NCI-H446 treated with DMSO at 0.1 percent for 48 hours (cell line): ENCODE data around the gene AP5S1.

ENCODE experiments used
- DNase-seq: peaks from one replicate; lab custom pipeline; 2025; lab: John Stamatoyannopoulos, UW

AP5S1 gene

GRCh38 chr20:3846378-3846739 lies 26.0 kb downstream of the AP5S1 start:
- no peak for DNase-seq

- DNase-seq, result peak; percentile 62
Observed at GRCh38 chr20:3846740-3847428, 26.5 kb downstream of the AP5S1 start, which contains the start of gene MAVS. Gene MAVS (plus strand): TSS chr20:3846834. CDS start chr20:3854625, 7,791 bp downstream.

- DNase-seq, result no peak
Observed at GRCh38 chr20:3847429-3847940, 27.1 kb downstream of the AP5S1 start.

GRCh38 chr20:3848565-3848964 lies 28.2 kb downstream of the AP5S1 start:
- no peak for DNase-seq

- DNase-seq, result no peak
Observed at GRCh38 chr20:3854462-3854871, 34.1 kb downstream of the AP5S1 start.

GRCh38 chr20:3857405-3857804 lies 37.1 kb downstream of the AP5S1 start:
- DNase-seq, result no peak

GRCh38 chr20:3858689-3859088 lies 38.3 kb downstream of the AP5S1 start:
- DNase-seq, result no peak

GRCh38 chr20:3861191-3861590 lies 40.8 kb downstream of the AP5S1 start:
- no peak for DNase-seq

GRCh38 chr20:3862333-3862732 lies 42.0 kb downstream of the AP5S1 start:
- DNase-seq, result no peak

- no peak for DNase-seq
Observed at GRCh38 chr20:3863317-3863716, 43.0 kb downstream of the AP5S1 start.

- DNase-seq, result no peak
Observed at GRCh38 chr20:3864518-3864917, 44.2 kb downstream of the AP5S1 start.

GRCh38 chr20:3865152-3865886 lies 45.0 kb downstream of the AP5S1 start:
- no peak for DNase-seq

- no peak for DNase-seq
Observed at GRCh38 chr20:3865887-3866407, 45.6 kb downstream of the AP5S1 start.

GRCh38 chr20:3866464-3866863 lies 46.1 kb downstream of the AP5S1 start:
- no peak for DNase-seq

- no peak for DNase-seq
Observed at GRCh38 chr20:3867802-3868201, 47.5 kb downstream of the AP5S1 start.

- no peak for DNase-seq
Observed at GRCh38 chr20:3869839-3870634, 49.7 kb downstream of the AP5S1 start.

- DNase-seq, result no peak
Observed at GRCh38 chr20:3871550-3872265, 51.4 kb downstream of the AP5S1 start.

- no peak for DNase-seq
Observed at GRCh38 chr20:3873507-3873906, 53.2 kb downstream of the AP5S1 start.

GRCh38 chr20:3874194-3874844 lies 54.0 kb downstream of the AP5S1 start:
- no peak for DNase-seq

- no peak for DNase-seq
Observed at GRCh38 chr20:3875378-3875974, 55.1 kb downstream of the AP5S1 start.

GRCh38 chr20:3876000-3876399 lies 55.7 kb downstream of the AP5S1 start:
- no peak for DNase-seq
